ENCODE measurements around the gene FAM89A. TPM values are rescaled to one million over a fixed set of nuclear protein-coding genes. Genes with fewer than 3 reads are reported as not detected.
A peak's percentile ranks its signal among the peaks of the same experiment; 100 is the strongest.

The FAM89A gene
- 5.2 and 5.3 TPM in 2 replicates for total RNA-seq

DNA sequence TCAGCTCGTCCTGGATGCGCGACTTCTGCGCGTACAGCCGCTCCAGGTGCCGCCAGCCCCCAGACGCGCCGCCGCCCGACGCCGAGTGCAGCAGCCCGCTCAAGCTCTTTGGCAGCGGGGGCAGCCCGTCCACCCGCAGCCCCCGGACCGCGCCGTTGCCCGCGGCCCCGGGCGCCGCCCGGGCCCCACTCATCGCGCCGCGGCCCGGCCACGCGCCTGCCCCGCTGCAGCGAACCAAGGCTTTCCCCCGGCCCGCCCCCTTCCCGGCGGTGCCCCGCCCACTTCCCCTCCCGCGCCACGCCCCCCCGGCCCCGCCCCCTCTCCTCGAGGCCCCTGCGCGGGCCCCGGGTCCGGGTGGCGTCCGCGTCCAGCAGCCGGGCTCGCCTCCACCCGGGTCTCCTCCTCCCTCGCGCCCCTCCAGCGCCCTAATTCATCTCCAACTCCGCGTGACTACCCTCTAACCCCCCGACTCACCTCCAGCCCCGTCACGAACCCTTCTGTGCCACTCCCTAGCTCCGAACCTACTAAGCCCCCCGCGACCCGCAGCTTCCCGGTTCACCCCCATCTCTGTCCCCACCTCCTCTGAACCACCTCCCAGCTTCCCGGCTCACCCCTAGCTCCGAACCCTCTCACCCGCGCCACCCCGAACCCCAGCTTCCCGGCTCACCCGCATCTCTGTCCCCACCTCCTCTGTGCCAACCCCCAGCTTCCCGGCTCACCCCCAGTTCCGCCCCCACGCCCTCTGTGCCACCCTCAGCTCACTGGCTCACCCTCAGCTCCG is at the start of gene FAM89A:
FAM89A (minus strand) TSS at position 236 of the 781 bp plus-strand sequence; CDS start at position 193, 43 bp downstream.
- ChIA-PET CTCF (no interaction called here), POLR2A (interaction anchor here (0.5 to 3.7 kb wide), 4 partner anchors 13 to 1568 kb away, joined by 3 to 17 read pairs (median 4); partner anchors contain the start of genes ARV1 and TTC13)
- Mint-ChIP-seq H3K9me3 (peaks cover 4% of the 10 kb centered on the region), H3K36me3 (ENCODE audit: low read depth) (no peaks in the 10 kb centered on the region), H3K4me3 (peak within 1 kb of the TSS; percentile 85), H3K27me3 (peaks cover 4% of the 10 kb centered on the region), H3K27ac (peak within 1 kb of the TSS; percentile 35), H3K4me1 (peaks cover 17% of the 10 kb centered on the region)
- intact Hi-C loops (cut with micrococcal nuclease): loop anchor here (1.0 to 5.0 kb wide), 5 partner anchors 62 to 297 kb away; partner anchors contain the start of genes EXOC8 and TTC13
- ATAC-seq (ENCODE audit: low read depth) (peak; percentile 84), DNase-seq (peak; percentile 70)
- TF ChIP-seq, protein P1, sequence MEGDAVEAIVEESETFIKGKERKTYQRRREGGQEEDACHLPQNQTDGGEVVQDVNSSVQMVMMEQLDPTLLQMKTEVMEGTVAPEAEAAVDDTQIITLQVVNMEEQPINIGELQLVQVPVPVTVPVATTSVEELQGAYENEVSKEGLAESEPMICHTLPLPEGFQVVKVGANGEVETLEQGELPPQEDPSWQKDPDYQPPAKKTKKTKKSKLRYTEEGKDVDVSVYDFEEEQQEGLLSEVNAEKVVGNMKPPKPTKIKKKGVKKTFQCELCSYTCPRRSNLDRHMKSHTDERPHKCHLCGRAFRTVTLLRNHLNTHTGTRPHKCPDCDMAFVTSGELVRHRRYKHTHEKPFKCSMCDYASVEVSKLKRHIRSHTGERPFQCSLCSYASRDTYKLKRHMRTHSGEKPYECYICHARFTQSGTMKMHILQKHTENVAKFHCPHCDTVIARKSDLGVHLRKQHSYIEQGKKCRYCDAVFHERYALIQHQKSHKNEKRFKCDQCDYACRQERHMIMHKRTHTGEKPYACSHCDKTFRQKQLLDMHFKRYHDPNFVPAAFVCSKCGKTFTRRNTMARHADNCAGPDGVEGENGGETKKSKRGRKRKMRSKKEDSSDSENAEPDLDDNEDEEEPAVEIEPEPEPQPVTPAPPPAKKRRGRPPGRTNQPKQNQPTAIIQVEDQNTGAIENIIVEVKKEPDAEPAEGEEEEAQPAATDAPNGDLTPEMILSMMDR (IDR thresholded peaks at IDR 0.05): no peak

DNA sequence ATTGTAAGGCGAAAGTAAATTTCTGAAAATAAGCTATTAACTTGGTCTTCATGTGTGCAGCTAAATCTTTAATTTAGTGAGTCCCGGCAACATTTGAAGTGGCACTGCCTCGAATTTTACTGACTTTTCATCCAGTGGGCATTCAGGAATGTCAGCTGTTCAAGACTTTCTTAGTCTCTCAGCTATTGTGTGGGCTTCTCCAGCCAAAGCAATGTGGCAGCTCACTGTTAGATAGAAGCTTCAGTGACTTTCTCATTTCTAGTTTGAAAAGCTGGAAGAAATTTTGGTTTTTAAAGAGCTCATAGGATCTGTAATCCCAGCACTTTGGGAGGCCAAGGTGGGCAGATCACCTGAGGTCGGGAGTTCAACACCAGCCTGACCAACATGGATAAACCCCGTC is 44.3 kb upstream of the FAM89A start:
- Mint-ChIP-seq H3K36me3 (ENCODE audit: low read depth) (no peaks in the 10 kb centered on the region), H3K4me1 (no peaks in the 10 kb centered on the region), H3K27ac (no peak overlapping the region), H3K4me3 (no peak overlapping the region), H3K27me3 (peaks cover 26% of the 10 kb centered on the region), H3K9me3 (no peaks in the 10 kb centered on the region)
- ATAC-seq (ENCODE audit: low read depth) (no peak), DNase-seq (no peak)
- intact Hi-C loops (cut with micrococcal nuclease): no loop called here
- ChIA-PET CTCF (no interaction called here), POLR2A (no interaction called here)
- TF ChIP-seq, protein P1 (IDR thresholded peaks at IDR 0.05): no peak

DNA sequence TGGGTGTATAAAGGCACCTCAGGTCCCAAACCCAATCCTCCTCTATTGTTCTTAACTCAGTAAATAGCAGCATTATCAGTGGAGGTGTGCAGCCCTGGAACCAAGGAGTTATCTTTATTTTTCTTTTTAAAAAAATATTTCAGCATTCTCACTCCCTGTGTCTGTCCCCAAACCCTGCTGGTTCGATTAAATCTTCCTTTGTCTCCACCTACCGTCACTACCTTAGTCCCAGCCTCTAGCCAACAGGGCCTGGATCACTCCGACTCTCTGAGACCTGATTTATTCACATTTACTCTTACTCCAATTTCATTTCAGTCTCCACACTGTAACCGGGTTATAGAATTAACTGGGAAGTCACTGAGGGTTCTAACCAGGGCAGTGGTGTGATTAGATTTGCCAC is 39.1 kb upstream of the FAM89A start:
- ChIA-PET POLR2A (no interaction called here), CTCF (no interaction called here)
- Mint-ChIP-seq H3K27me3 (peaks cover 21% of the 10 kb centered on the region), H3K36me3 (ENCODE audit: low read depth) (no peaks in the 10 kb centered on the region), H3K27ac (no peak overlapping the region), H3K4me1 (no peaks in the 10 kb centered on the region), H3K4me3 (no peak overlapping the region), H3K9me3 (no peaks in the 10 kb centered on the region)
- ATAC-seq (ENCODE audit: low read depth): no peak
- DNase-seq: no peak
- TF ChIP-seq, protein P1 (IDR thresholded peaks at IDR 0.05): no peak
- intact Hi-C loops (cut with micrococcal nuclease): no loop called here

DNA sequence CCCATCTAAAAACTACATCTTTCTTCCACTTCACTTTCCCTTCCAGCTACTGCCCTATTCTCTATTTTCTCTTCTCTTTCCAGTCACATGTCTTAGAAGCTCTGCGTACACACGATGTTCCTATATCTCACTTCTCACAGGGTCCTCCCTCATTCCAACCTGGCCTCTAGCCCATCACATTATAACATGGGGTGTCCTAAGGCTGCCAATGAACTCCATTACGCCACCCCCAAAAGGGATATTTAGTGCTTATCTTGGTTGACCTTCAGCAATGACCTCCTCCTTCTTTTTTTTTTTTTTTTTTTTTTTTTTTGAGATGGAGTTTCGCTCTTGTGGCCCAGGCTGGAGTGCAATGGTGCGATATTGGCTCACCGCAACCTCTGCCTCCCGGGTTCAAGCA is 38.2 kb upstream of the FAM89A start:
- no peaks in the 10 kb centered on the region for H3K9me3 Mint-ChIP-seq
- no peak overlapping the region for H3K27ac Mint-ChIP-seq
- intact Hi-C loops (cut with micrococcal nuclease): no loop called here
- ChIA-PET CTCF (no interaction called here), POLR2A (no interaction called here)
- ATAC-seq (ENCODE audit: low read depth) (no peak), DNase-seq (no peak)
- no peaks in the 10 kb centered on the region for H3K4me1 Mint-ChIP-seq
- no peak overlapping the region for H3K4me3 Mint-ChIP-seq
- TF ChIP-seq, protein P1 (IDR thresholded peaks at IDR 0.05): no peak
- H3K27me3 Mint-ChIP-seq: peaks cover 21% of the 10 kb centered on the region
- H3K36me3 Mint-ChIP-seq (ENCODE audit: low read depth): no peaks in the 10 kb centered on the region

DNA sequence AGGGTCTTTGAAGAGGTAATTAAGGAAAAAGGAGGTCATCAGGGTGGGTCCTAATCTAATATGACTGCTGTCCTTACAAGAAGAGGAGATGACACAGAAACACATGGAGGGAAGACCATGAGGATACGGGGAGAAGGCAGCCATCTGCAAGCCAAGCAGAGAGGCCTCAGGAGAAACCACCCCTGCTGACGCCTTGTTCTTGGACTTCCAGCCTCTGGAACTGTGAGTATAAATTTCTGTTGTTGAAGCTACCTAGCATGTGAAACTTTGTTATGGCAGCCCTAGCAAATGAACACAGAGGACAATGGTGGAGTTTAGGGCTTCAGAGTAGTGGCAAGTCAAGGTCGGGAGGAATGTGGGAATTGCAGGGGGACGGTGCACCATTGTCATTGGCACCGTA is 36.7 kb upstream of the FAM89A start:
- CTCF ChIA-PET: no interaction called here

More for the DNA sequence above, 36.7 kb upstream of the FAM89A start:
- Mint-ChIP-seq H3K36me3 (ENCODE audit: low read depth) (no peaks in the 10 kb centered on the region), H3K27me3 (peaks cover 16% of the 10 kb centered on the region), H3K27ac (no peak overlapping the region), H3K4me1 (no peaks in the 10 kb centered on the region), H3K9me3 (no peaks in the 10 kb centered on the region), H3K4me3 (no peak overlapping the region)
- ATAC-seq (ENCODE audit: low read depth) (no peak), DNase-seq (no peak)
- POLR2A ChIA-PET: no interaction called here
- intact Hi-C loops (cut with micrococcal nuclease): no loop called here
- TF ChIP-seq, protein P1 (IDR thresholded peaks at IDR 0.05): no peak
